AG04450 (cell line): Measurements from ENCODE around the gene EXOC6B. TPM values are rescaled to one million over a fixed set of nuclear protein-coding genes. Genes with fewer than 3 reads are reported as not detected.
A peak's percentile ranks its signal among the peaks of the same experiment; 100 is the strongest.

Source experiments
- CTCF ChIA-PET: fragments of 300-600, 350-600 bp; formaldehyde crosslinking; extraction: SDS; loops from one replicate; lab custom pipeline; 2022; ENCODE audit warnings: antibody characterized with exemption, inconsistent platforms; lab: Charles Lee
- POLR2A ChIA-PET: fragments of 350-600 bp; formaldehyde crosslinking; extraction: SDS; loops from one replicate; lab custom pipeline; 2021; ENCODE audit warnings: antibody characterized with exemption, inconsistent platforms; lab: Yijun Ruan, JAX
- DNase-seq: peaks from one replicate; pipeline ENCODE4 v3.0.0-alpha.2; 2011; ENCODE audit warnings: low read depth, low spot score
- H3K27ac ChIP-seq: one replicate; pipeline ENCODE4 v1.5.1; 2012; ENCODE audit warnings: low read depth, low read length, control low read depth
- H3K27me3 ChIP-seq: one replicate; pipeline ENCODE4 v1.6.0; 2012; ENCODE audit warnings: low read length; ENCODE audit not compliant: control insufficient read depth, insufficient read depth
- H3K4me3 ChIP-seq: 2 replicates; pipeline ENCODE4 v1.5.1; 2011; ENCODE audit warnings: mild to moderate bottlenecking, low read depth, low read length, control low read depth
- H3K9me3 ChIP-seq: 2 replicates; pipeline ENCODE4 v1.5.1; 2012; ENCODE audit warnings: low read length; ENCODE audit not compliant: control insufficient read depth, insufficient read depth
- polyA plus RNA-seq: library from polyadenylated mRNA; depleted of rRNA; stranded (reverse); fragments of >200 nt; gene quantifications from 2 replicates; pipeline ENCODE4 v1.2.3, GENCODE V29; 2011
- TF ChIP-seq, protein P1 (sequence below): IDR thresholded peaks from 2 replicates; pipeline ENCODE4 v1.5.1; 2011; ENCODE audit warnings: low read depth, low read length, control low read depth, inconsistent platforms

The EXOC6B gene
- polyA plus RNA-seq, 1 experiment = 28.7 TPM

DNA sequence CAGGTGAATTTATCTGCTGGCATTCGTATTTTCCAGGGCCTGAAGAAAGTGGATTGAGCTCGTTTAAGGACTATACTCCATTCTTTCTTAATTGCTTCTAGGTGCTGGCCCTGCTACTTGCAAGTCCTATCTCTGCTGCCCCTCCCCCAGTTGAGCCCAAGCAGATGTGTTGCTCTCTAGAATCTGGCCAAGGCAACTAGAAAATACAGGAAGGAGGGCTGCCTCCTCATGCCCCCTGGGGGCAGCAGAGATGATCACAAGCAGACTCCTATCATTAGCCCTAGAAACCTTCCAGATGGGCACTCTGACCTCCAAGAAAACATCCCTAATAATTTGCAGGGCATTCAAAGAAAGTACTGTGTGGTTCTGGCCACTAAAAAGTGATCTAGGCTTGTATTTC, 605.7 kb downstream of the EXOC6B start:
- POLR2A ChIA-PET = no interaction called here
- CTCF ChIA-PET = interaction anchor here (0.6 to 1.5 kb wide), 4 partner anchors 9 to 360 kb away, joined by 3 read pairs; no protein-coding TSS in a partner anchor
- Histone ChIP-seq H3K9me3 (no peaks in the 10 kb centered on the region), H3K27me3 (no peaks in the 10 kb centered on the region), H3K4me3 (no peak overlapping the region), H3K27ac (no peak overlapping the region)
- TF ChIP-seq, protein P1, sequence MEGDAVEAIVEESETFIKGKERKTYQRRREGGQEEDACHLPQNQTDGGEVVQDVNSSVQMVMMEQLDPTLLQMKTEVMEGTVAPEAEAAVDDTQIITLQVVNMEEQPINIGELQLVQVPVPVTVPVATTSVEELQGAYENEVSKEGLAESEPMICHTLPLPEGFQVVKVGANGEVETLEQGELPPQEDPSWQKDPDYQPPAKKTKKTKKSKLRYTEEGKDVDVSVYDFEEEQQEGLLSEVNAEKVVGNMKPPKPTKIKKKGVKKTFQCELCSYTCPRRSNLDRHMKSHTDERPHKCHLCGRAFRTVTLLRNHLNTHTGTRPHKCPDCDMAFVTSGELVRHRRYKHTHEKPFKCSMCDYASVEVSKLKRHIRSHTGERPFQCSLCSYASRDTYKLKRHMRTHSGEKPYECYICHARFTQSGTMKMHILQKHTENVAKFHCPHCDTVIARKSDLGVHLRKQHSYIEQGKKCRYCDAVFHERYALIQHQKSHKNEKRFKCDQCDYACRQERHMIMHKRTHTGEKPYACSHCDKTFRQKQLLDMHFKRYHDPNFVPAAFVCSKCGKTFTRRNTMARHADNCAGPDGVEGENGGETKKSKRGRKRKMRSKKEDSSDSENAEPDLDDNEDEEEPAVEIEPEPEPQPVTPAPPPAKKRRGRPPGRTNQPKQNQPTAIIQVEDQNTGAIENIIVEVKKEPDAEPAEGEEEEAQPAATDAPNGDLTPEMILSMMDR = peak; percentile 31; the same call in 1 of the 2 replicates
- no peak for DNase-seq

DNA sequence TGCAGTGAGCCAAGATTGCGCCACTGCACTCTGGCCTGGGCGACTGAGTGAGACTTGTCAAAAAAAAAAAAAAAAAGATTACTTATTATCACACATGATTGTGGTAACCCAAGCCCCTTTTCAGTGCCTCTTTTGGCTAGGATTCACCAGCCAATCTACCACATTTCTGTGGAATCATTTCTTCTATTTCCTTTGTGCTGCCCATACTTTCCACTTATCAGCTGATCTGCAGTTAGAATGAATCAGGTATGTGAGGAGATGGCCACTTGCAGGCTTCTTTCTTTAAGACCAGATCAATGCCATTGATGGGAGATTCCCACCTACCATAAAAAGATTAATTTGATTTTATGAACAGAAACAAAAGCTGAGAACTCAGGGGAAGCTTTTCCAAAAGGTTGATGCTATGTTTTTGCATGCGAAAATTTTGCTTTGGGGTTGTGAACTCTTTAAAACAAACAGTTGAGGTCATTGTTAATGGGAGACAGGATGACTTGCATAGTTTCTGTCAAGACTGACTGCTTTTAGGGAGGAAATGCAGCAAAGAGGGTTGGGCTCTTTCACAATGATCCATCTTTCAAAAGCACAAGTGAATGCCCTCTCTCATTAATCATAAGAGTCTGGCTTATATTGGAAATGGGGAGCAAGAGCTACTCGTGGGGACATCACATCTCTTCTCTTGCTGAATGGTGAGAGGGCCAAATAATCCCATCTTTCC, 611.2 kb downstream of the EXOC6B start:
- CTCF ChIA-PET = interaction anchor here (0.8 kb wide), 1 partner anchor 303 kb away, joined by 5 read pairs; no protein-coding TSS in a partner anchor
- Histone ChIP-seq H3K27ac (peak overlapping the region; percentile 65), H3K9me3 (no peaks in the 10 kb centered on the region), H3K27me3 (no peaks in the 10 kb centered on the region), H3K4me3 (no peak overlapping the region)
- no peak for DNase-seq
- POLR2A ChIA-PET = interaction anchor here (0.7 to 1.8 kb wide), 2 partner anchors 8 to 110 kb away, joined by 3 to 7 read pairs; no protein-coding TSS in a partner anchor
- TF ChIP-seq, protein P1 = no peak

DNA sequence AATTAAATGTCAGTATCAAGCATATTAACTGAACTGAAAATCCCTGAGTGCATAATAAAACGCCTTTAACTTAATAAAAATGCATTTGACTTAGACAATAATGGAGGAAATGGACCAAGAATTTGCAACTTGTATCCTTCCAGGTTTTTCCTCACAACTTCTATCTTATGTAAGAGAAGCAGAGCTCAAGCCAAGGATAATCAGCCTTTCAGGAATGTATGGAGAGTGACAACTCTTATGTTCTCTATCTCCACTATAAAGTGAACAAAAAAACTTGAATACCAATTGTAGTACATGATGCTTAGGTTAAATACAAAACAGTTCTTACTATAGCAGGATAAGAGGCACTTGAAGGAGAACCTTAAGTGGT, 613.4 kb downstream of the EXOC6B start:
- Histone ChIP-seq H3K4me3 (no peak overlapping the region), H3K27ac (no peak overlapping the region), H3K9me3 (no peaks in the 10 kb centered on the region), H3K27me3 (no peaks in the 10 kb centered on the region)
- CTCF ChIA-PET = interaction anchor here (0.8 to 1.1 kb wide), 2 partner anchors 62 to 367 kb away, joined by 3 read pairs; no protein-coding TSS in a partner anchor
- POLR2A ChIA-PET = no interaction called here
- DNase-seq = no peak
- TF ChIP-seq, protein P1 = no peak

DNA sequence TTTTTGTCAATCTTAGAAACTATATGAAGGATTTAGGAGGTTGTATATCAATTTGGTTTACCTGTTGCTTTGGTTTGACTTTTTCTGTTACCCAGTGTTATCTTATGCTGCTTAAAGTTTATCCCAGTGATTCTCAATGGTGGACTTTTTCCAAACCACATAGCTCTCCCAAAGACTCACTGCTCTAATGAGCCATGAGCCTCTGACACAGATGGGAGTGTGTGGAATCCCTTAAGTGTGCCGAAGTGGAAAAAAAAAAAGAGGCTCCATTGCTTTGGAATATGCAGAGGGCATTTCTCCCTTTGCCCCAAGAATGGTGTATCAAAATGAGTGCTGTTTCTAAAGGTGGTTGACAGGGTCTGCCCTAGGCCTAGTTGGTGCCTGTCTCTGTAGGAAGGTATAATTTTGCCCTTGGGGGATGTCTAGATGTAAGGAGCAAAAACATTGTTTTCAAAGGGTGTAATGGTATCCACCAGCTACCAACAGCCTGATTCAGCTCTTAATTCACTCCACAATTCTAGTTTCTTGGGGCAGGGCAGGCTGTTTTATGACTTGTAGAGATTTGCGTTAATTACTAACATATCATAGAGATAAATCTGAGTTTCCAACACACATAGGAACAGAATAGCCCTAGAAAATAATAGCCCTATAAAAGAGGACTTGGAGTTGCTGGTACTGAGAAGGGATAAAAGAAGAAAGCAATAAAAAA, 613.9 kb downstream of the EXOC6B start:
- no peak for DNase-seq
- TF ChIP-seq, protein P1 = no peak
- Histone ChIP-seq H3K9me3 (no peaks in the 10 kb centered on the region), H3K27ac (no peak overlapping the region), H3K4me3 (no peak overlapping the region), H3K27me3 (no peaks in the 10 kb centered on the region)
- POLR2A ChIA-PET = no interaction called here
- CTCF ChIA-PET = interaction anchor here (0.8 to 1.2 kb wide), 2 partner anchors 288 to 368 kb away, joined by 3 read pairs; no protein-coding TSS in a partner anchor

DNA sequence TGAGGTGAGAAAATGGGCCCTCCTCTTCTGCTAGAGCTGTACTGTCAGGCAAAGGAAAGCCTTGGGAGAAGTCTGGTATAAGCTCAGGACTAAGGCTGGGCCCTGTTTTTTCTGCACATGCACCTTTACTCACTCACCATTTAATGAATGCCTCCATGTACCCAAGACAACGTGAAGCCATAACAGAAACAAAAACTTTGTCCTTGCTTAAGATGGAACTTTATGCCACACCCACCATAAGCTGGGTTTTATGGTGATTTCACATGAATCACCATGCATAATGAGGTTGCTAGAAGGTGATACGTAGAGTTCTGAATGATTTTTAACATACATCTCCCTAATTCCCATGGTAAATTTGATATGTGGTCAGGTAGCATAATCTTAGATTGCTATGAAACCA, 614.5 kb downstream of the EXOC6B start:
- Histone ChIP-seq H3K27me3 (no peaks in the 10 kb centered on the region), H3K27ac (no peak overlapping the region), H3K4me3 (no peak overlapping the region), H3K9me3 (no peaks in the 10 kb centered on the region)
- DNase-seq = no peak
- ChIA-PET CTCF (interaction anchor here (1.2 kb wide), 1 partner anchor 287 kb away, joined by 3 read pairs; no protein-coding TSS in a partner anchor), POLR2A (no interaction called here)
- TF ChIP-seq, protein P1 = no peak
